Fibroblast of skin of back (primary cell): ENCODE measurements around the gene LCE6A.

ENCODE experiments used
- DNase-seq: peaks from one replicate; pipeline ENCODE4 v3.0.0-alpha.2; 2013

The LCE6A gene

GRCh38 chr1:152876827-152877226 lies 34.2 kb downstream of the LCE6A start:
- DNase-seq, result no peak

- DNase-seq, result no peak
Observed at GRCh38 chr1:152878042-152878441, 35.4 kb downstream of the LCE6A start, which contains the start of gene SMCP. SMCP (plus strand) TSS chr1:152878322; CDS start chr1:152884423, 6,101 bp downstream.

GRCh38 chr1:152879559-152880198 lies 37.0 kb downstream of the LCE6A start:
- DNase-seq, result no peak

- DNase-seq, result no peak
Observed at GRCh38 chr1:152880316-152880715, 37.7 kb downstream of the LCE6A start.

GRCh38 chr1:152880907-152881306 lies 38.3 kb downstream of the LCE6A start:
- DNase-seq, result no peak

- DNase-seq, result no peak
Observed at GRCh38 chr1:152884085-152884484, 41.4 kb downstream of the LCE6A start.

GRCh38 chr1:152884506-152884905 lies 41.9 kb downstream of the LCE6A start:
- no peak for DNase-seq

GRCh38 chr1:152884966-152885624 lies 42.4 kb downstream of the LCE6A start:
- peak; percentile 81 for DNase-seq

GRCh38 chr1:152886085-152886484 lies 43.4 kb downstream of the LCE6A start:
- peak; percentile 29 for DNase-seq

GRCh38 chr1:152886758-152887409 lies 44.2 kb downstream of the LCE6A start:
- peak; percentile 9 for DNase-seq

GRCh38 chr1:152888126-152888525 lies 45.5 kb downstream of the LCE6A start:
- DNase-seq, result no peak
